ENCODE results near the gene FSTL5. TPM values are rescaled to one million over a fixed set of nuclear protein-coding genes. Genes with fewer than 3 reads are reported as not detected.

FSTL5 gene
- total RNA-seq, 4 donors from 2014 or later: not detected

DNA sequence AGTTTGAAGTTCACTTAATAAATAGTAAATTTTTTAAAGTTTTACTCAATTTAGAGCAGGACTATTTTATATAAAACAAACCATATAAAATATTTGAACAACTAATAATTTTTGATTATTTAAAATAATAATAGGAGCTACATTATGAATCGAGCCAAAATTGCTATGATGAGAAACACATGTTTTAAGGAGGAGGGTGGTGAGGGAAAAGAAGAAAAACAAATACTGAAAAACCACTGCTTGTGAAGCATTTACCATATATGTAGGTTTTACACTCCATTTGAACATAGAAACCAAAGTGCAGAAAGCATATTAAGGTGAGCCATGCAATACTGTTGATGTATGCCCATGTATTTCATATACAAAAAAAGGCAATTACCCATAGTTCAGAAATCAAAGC lies 448.9 kb downstream of the FSTL5 start:
- Histone ChIP-seq H3K27ac (no peak overlapping the region), H3K4me1 (no peaks in the 10 kb centered on the region), H3K4me3 (no peak overlapping the region), H3K9me3 (no peaks in the 10 kb centered on the region), H3K36me3 (no peaks in the 10 kb centered on the region), H3K27me3 (no peaks in the 10 kb centered on the region)
- DNase-seq (ENCODE audit: low spot score in 2 of 2): no peak
- TF ChIP-seq CTCF (IDR thresholded peaks at IDR 0.05) (no peak), EP300 (IDR thresholded peaks at IDR 0.05) (no peak), POLR2AphosphoS5 (IDR thresholded peaks at IDR 0.05) (no peak), POLR2A (IDR thresholded peaks at IDR 0.05) (no peak)
- WGBS: 16% methylated on average over 1 of the region's 1 CpG

GRCh38 chr4:161714022-161714751 lies 449.6 kb downstream of the FSTL5 start:
- H3K9me3 ChIP-seq: no peaks in the 10 kb centered on the region
- TF ChIP-seq POLR2A (IDR thresholded peaks at IDR 0.05) (no peak), EP300 (IDR thresholded peaks at IDR 0.05) (no peak), POLR2AphosphoS5 (IDR thresholded peaks at IDR 0.05) (no peak), CTCF (IDR thresholded peaks at IDR 0.05) (no peak)
- H3K27ac ChIP-seq: no peak overlapping the region
- H3K36me3 ChIP-seq: no peaks in the 10 kb centered on the region
- no peaks in the 10 kb centered on the region for H3K27me3 ChIP-seq
- H3K4me3 ChIP-seq: no peak overlapping the region
- H3K4me1 ChIP-seq: no peaks in the 10 kb centered on the region
- no peak for DNase-seq (ENCODE audit: low spot score in 2 of 2)
- 57% methylated on average over 2 of the region's 2 CpGs for WGBS

DNA sequence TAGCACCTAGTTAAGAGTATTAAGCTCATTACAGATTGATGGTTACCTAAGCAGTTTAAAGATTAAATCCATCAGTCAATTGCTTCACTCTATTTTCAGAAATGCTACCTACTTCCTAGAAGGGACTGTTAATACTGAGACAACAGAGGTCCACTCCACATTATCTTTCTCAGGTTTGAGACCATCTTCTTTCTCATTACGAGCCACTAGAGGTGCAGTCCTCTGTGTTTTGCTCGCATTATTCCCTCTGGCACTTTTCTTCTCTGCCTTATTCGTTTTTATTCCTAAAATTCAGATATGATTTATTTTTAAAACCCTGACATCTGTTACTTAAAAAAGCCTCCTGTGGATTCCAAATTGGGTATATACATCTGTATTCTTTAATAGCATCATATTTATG lies 459.1 kb downstream of the FSTL5 start:
- Histone ChIP-seq H3K36me3 (no peaks in the 10 kb centered on the region), H3K27ac (no peak overlapping the region), H3K4me3 (no peak overlapping the region), H3K27me3 (no peaks in the 10 kb centered on the region), H3K9me3 (no peaks in the 10 kb centered on the region), H3K4me1 (no peaks in the 10 kb centered on the region)
- no peak for DNase-seq (ENCODE audit: low spot score in 2 of 2)
- TF ChIP-seq POLR2AphosphoS5 (IDR thresholded peaks at IDR 0.05) (no peak), CTCF (IDR thresholded peaks at IDR 0.05) (no peak), EP300 (IDR thresholded peaks at IDR 0.05) (no peak), POLR2A (IDR thresholded peaks at IDR 0.05) (no peak)
- 26% methylated on average over 3 of the region's 3 CpGs for whole genome bisulfite sequencing

DNA sequence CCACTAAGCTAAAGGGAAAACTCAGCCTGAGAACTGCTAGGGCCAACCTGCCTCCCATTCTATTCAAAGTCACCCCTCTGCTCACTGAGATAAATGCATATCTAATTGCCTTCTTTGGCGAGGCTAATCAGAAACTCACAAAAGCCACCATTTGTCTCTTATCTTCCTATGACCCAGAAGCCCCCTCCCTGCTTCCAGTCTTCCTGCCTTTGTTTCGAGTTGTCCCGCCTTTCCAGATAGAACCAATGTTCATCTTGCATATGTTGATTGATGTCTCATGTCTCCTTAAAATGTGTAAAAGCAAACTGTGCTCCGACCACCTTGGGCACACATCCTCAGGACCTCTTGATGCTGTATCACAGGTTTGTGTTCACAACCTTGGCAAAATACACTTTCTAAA lies 459.8 kb downstream of the FSTL5 start:
- H3K9me3 ChIP-seq: no peaks in the 10 kb centered on the region
- WGBS: 77% methylated on average over 4 of the region's 4 CpGs
- no peak overlapping the region for H3K4me3 ChIP-seq
- TF ChIP-seq CTCF (IDR thresholded peaks at IDR 0.05) (no peak), POLR2A (IDR thresholded peaks at IDR 0.05) (no peak), POLR2AphosphoS5 (IDR thresholded peaks at IDR 0.05) (no peak), EP300 (IDR thresholded peaks at IDR 0.05) (no peak)
- H3K27ac ChIP-seq: no peak overlapping the region
- H3K36me3 ChIP-seq: no peaks in the 10 kb centered on the region
- no peaks in the 10 kb centered on the region for H3K4me1 ChIP-seq
- DNase-seq (ENCODE audit: low spot score in 2 of 2): no peak
- no peaks in the 10 kb centered on the region for H3K27me3 ChIP-seq

- no peaks in the 10 kb centered on the region for H3K36me3 ChIP-seq
- 82% methylated on average over 4 of the region's 4 CpGs for WGBS
- no peaks in the 10 kb centered on the region for H3K27me3 ChIP-seq
- H3K27ac ChIP-seq: no peak overlapping the region
- H3K4me3 ChIP-seq: no peak overlapping the region
- no peak for DNase-seq (ENCODE audit: low spot score in 2 of 2)
- no peaks in the 10 kb centered on the region for H3K4me1 ChIP-seq
- TF ChIP-seq POLR2AphosphoS5 (IDR thresholded peaks at IDR 0.05) (no peak), CTCF (IDR thresholded peaks at IDR 0.05) (no peak), POLR2A (IDR thresholded peaks at IDR 0.05) (no peak), EP300 (IDR thresholded peaks at IDR 0.05) (no peak)
- H3K9me3 ChIP-seq: no peaks in the 10 kb centered on the region
These were observed 461.5 kb downstream of the FSTL5 start for GRCh38 chr4:161702287-161702686.

Measured in suprapubic skin (tissue), 4 donors.